HCT116 (cell line): ENCODE data around the gene ERC2. TPM values are rescaled to one million over a fixed set of nuclear protein-coding genes. Genes with fewer than 3 reads are reported as not detected.

Experiments used
- ATAC-seq: fragments of 200-7000 bp; cut with Tn5 transposase; 2 replicates; pipeline ENCODE4 v1.9.1; 2020; ENCODE audit warnings: mild to moderate bottlenecking, moderate library complexity
- BruUV-seq: library from RNA; stranded (reverse); fragments of 400-500 nt; replicated peaks from 2 replicates; lab custom pipeline; 2021; lab: Mats Ljungman, UMichigan
- CTCF ChIA-PET: fragments of 300-600 bp; sonication (Branson Sonifier 250); formaldehyde crosslinking; loops from one replicate; lab custom pipeline; 2021; ENCODE audit warnings: antibody characterized with exemption; lab: Charles Lee
- POLR2A ChIA-PET: fragments of 300-600, 350-600 bp; sonication (Branson Sonifier 250); formaldehyde crosslinking; loops from one replicate; lab custom pipeline; 2021; ENCODE audit warnings: antibody characterized with exemption; lab: Charles Lee
- RAD21 ChIA-PET, 2 experiments: fragments of 300-600 bp; sonication (Branson Sonifier 250); formaldehyde crosslinking; loops; one replicate each; lab custom pipeline; 2023; ENCODE audit warnings: low total read pairs in 2 of 2; ENCODE audit not compliant: uncharacterized antibody in 2 of 2, unreplicated experiment in 2 of 2, low non-redundant PET in 1 of 2; lab: Charles Lee
- DNase-seq: peaks from one replicate; pipeline ENCODE4 v3.0.0-alpha.2; 2010; ENCODE audit warnings: low read depth, low spot score
- H2AFZ ChIP-seq: fragments of 200-600 bp; shearing (Covaris generic), sonication (generic); 2 replicates; pipeline ENCODE4 v1.6.1; 2017; ENCODE audit warnings: low read depth, mixed run types, mixed read lengths, antibody characterized with exemption, low read length; ENCODE audit not compliant: poor library complexity, severe bottlenecking
- H3K27ac ChIP-seq: 2 replicates; pipeline ENCODE4 v1.5.1; 2012; ENCODE audit warnings: low read depth, low read length
- H3K27me3 ChIP-seq: fragments of 200-600 bp; sonication (generic); 2 replicates; pipeline ENCODE4 v1.6.1; 2016; ENCODE audit warnings: mixed run types, low read length, mixed read lengths; ENCODE audit not compliant: insufficient read depth
- H3K36me3 ChIP-seq, 2 experiments: fragments of 200-500 bp in 1 of 2; fragments of 200-600 bp in 1 of 2; sonication (Bioruptor generic) in 1 of 2; sonication (generic) in 1 of 2; 2 replicates each; pipeline versions ENCODE4 v1.5.1 to v1.6.1; 2014 to 2016; ENCODE audit warnings: low read length in 2 of 2, inconsistent platforms in 1 of 2, mixed read lengths in 1 of 2, mixed run types in 1 of 2; ENCODE audit not compliant: insufficient read depth in 2 of 2, control insufficient read depth in 1 of 2
- H3K4me1 ChIP-seq, 2 experiments: fragments of 200-600 bp in 1 of 2; sonication (generic) in 1 of 2; 2 replicates each; pipeline versions ENCODE4 v1.5.1 to v1.6.1; 2012 to 2017; ENCODE audit warnings: low read length in 2 of 2, inconsistent platforms in 1 of 2, mild to moderate bottlenecking in 1 of 2, mixed read lengths in 1 of 2, mixed run types in 1 of 2, moderate library complexity in 1 of 2; ENCODE audit not compliant: insufficient read depth in 2 of 2, control insufficient read depth in 1 of 2
- H3K4me2 ChIP-seq: fragments of 200-600 bp; sonication (generic); 2 replicates; pipeline ENCODE4 v1.6.1; 2017; ENCODE audit warnings: mixed run types, low read length, mixed read lengths
- H3K4me3 ChIP-seq, 2 experiments: fragments of 200-600 bp in 1 of 2; sonication (generic) in 1 of 2; replicated peaks in 1 of 2; 2 replicates each; pipeline ENCODE4 v1.5.1; 2011 to 2016; ENCODE audit warnings: low read length in 2 of 2, control low read depth in 1 of 2, low read depth in 1 of 2, mild to moderate bottlenecking in 1 of 2, mixed read lengths in 1 of 2, mixed run types in 1 of 2
- H3K79me2 ChIP-seq: fragments of 200-600 bp; sonication (generic); 2 replicates; pipeline ENCODE4 v1.6.1; 2017; ENCODE audit warnings: mild to moderate bottlenecking, mixed run types, low read length, moderate library complexity, mixed read lengths; ENCODE audit not compliant: insufficient read depth
- H3K9ac ChIP-seq: fragments of 200-600 bp; sonication (generic); 2 replicates; pipeline ENCODE4 v1.6.1; 2016; ENCODE audit warnings: low read length, mixed read lengths
- H3K9me2 ChIP-seq: fragments of 200-600 bp; sonication (generic), shearing (Covaris generic); 2 replicates; pipeline ENCODE4 v1.6.1; 2017; ENCODE audit warnings: mixed run types, mild to moderate bottlenecking, moderate library complexity; ENCODE audit not compliant: insufficient read depth
- H3K9me3 ChIP-seq, 2 experiments: fragments of 200-500 bp in 1 of 2; fragments of 200-600 bp in 1 of 2; sonication (Bioruptor generic) in 1 of 2; sonication (generic) in 1 of 2; 2 replicates each; pipeline ENCODE4 v1.6.1; 2014 to 2017; ENCODE audit warnings: low read length in 2 of 2, mixed read lengths in 2 of 2, inconsistent platforms in 1 of 2, low read depth in 1 of 2, mild to moderate bottlenecking in 1 of 2, mixed run types in 1 of 2, moderate library complexity in 1 of 2; ENCODE audit not compliant: control insufficient read depth in 1 of 2, insufficient read depth in 1 of 2
- H4K20me1 ChIP-seq: fragments of 200-600 bp; sonication (generic), shearing (Covaris generic); 2 replicates; pipeline ENCODE4 v1.6.1; 2017; ENCODE audit warnings: mixed run types, mild to moderate bottlenecking, moderate library complexity; ENCODE audit not compliant: insufficient read depth
- CEBPB ChIP-seq: IDR thresholded peaks from 2 replicates; pipeline ENCODE4 v1.6.1; 2012; ENCODE audit warnings: low read depth
- CTCF ChIP-seq, 3 experiments: fragments of 200-600 bp in 1 of 3; sonication (generic) in 1 of 3; IDR thresholded peaks in 2 of 3; conservative IDR thresholded peaks in 1 of 3; 2 replicates each; pipeline ENCODE4 v1.5.1; 2012 to 2017; ENCODE audit warnings: low read depth in 2 of 3, low read length in 2 of 3, antibody characterized with exemption in 1 of 3, borderline replicate concordance in 1 of 3, control low read depth in 1 of 3, mild to moderate bottlenecking in 1 of 3, mixed read lengths in 1 of 3, mixed run types in 1 of 3, moderate library complexity in 1 of 3; ENCODE audit not compliant: insufficient read depth in 1 of 3
- EGR1 ChIP-seq: IDR thresholded peaks from 2 replicates; pipeline ENCODE4 v1.6.1; 2012; ENCODE audit warnings: low read depth
- ELF1 ChIP-seq: IDR thresholded peaks from 2 replicates; pipeline ENCODE4 v1.6.1; 2012; ENCODE audit warnings: low read depth, borderline replicate concordance
- EZH2phosphoT487 ChIP-seq: fragments of 200-600 bp; IDR thresholded peaks from 2 replicates; pipeline ENCODE4 v1.6.1; 2018; ENCODE audit warnings: antibody characterized with exemption, borderline replicate concordance
- JUND ChIP-seq: IDR thresholded peaks from 2 replicates; pipeline ENCODE4 v1.6.1; 2012
- SIN3A ChIP-seq: IDR thresholded peaks from 2 replicates; pipeline ENCODE4 v1.6.1; 2012; ENCODE audit warnings: low read depth
- TCF7L2 ChIP-seq: IDR thresholded peaks from 2 replicates; pipeline ENCODE4 v1.7.0; 2011; ENCODE audit warnings: borderline replicate concordance, inconsistent platforms; ENCODE audit not compliant: insufficient read depth, insufficient read length; ENCODE audit errors: extremely low read depth
- YY1 ChIP-seq: IDR thresholded peaks from 2 replicates; pipeline ENCODE4 v1.6.1; 2011; ENCODE audit warnings: low read length, low read depth, moderate library complexity, mild to moderate bottlenecking; ENCODE audit not compliant: insufficient replicate concordance; ENCODE audit errors: extremely low read depth
- ZBTB33 ChIP-seq: IDR thresholded peaks from 2 replicates; pipeline ENCODE4 v1.6.1; 2011; ENCODE audit warnings: mild to moderate bottlenecking, low read length, moderate library complexity; ENCODE audit not compliant: insufficient replicate concordance; ENCODE audit errors: extremely low read depth
- ZNF274 ChIP-seq: fragments of 200-500 bp; sonication (Bioruptor generic); IDR thresholded peaks from 2 replicates; pipeline ENCODE4 v1.6.1; 2014; ENCODE audit warnings: mild to moderate bottlenecking, low read depth, low read length, inconsistent platforms
- intact Hi-C: fragments of 100-400 bp; cut with micrococcal nuclease; formaldehyde crosslinking; loops from 2 replicates; pipeline ENCODE4 v1.10.0; 2022
- total RNA-seq: library from RNA; stranded (reverse); gene quantifications from one replicate; pipeline ENCODE4 v1.2.1, GENCODE V29; 2021; ENCODE audit not compliant: unreplicated experiment

ERC2 gene
- total RNA-seq, 1 experiment from 2014 or later, result not detected

- no peak overlapping the region for H3K4me3 ChIP-seq
- ATAC-seq, result no peak
- H3K36me3 ChIP-seq, result no peaks in the 10 kb centered on the region
- H2AFZ ChIP-seq, result no peak overlapping the region
- H3K4me2 ChIP-seq, result no peak overlapping the region
- ChIA-PET POLR2A (no interaction called here), CTCF (no interaction called here), RAD21 (no interaction called here)
- no peaks in the 10 kb centered on the region for H3K4me1 ChIP-seq
- no peak overlapping the region for H3K9ac ChIP-seq
- no peaks in the 10 kb centered on the region for H3K79me2 ChIP-seq
- no peaks in the 10 kb centered on the region for H4K20me1 ChIP-seq
- no peaks in the 10 kb centered on the region; a peak in 1 of 4 replicates for H3K9me3 ChIP-seq
- TF ChIP-seq ZBTB33 (no peak), CTCF (IDR thresholded peaks at IDR 0.05 in 2 of 3, conservative IDR thresholded peaks at IDR 0.05 in 1 of 3; ENCODE audit: borderline replicate concordance in 1 of 3, insufficient read depth in 1 of 3, low read depth in 2 of 3, low read length in 2 of 3) (no peak), SIN3A (no peak), YY1 (no peak), ELF1 (no peak), EZH2phosphoT487 (no peak), EGR1 (no peak), CEBPB (no peak), TCF7L2 (no peak), JUND (no peak), ZNF274 (no peak)
- no TSS peak for BruUV-seq
- intact Hi-C loops, result no loop called here
- H3K9me2 ChIP-seq, result no peaks in the 10 kb centered on the region
- H3K27me3 ChIP-seq, result no peaks in the 10 kb centered on the region
- no peak for DNase-seq
- H3K27ac ChIP-seq, result no peak overlapping the region
Observed at GRCh38 chr3:55486101-55486856, 982.0 kb downstream of the ERC2 start.
